Measurements from ENCODE around the gene DLGAP3.

Gene DLGAP3

GRCh38 chr1:34829250-34829649 lies 100.2 kb downstream of the DLGAP3 start:
- TF ChIP-seq CTCF (IDR thresholded peaks at IDR 0.05; ENCODE audit: unreplicated experiment in 3 of 3) = no peak
- Mint-ChIP-seq H3K27me3 (ENCODE audit: low read depth) (no peaks in the 10 kb centered on the region), H3K4me1 (no peaks in the 10 kb centered on the region), H3K4me3 (no peak overlapping the region), H3K9me3 (no peaks in the 10 kb centered on the region), H3K36me3 (ENCODE audit: low read depth) (no peaks in the 10 kb centered on the region), H3K27ac (no peak overlapping the region)

- Mint-ChIP-seq H3K9me3 (no peaks in the 10 kb centered on the region), H3K36me3 (ENCODE audit: low read depth) (no peaks in the 10 kb centered on the region), H3K4me3 (no peak overlapping the region), H3K27me3 (ENCODE audit: low read depth) (no peaks in the 10 kb centered on the region), H3K4me1 (no peaks in the 10 kb centered on the region), H3K27ac (no peak overlapping the region)
- TF ChIP-seq CTCF (IDR thresholded peaks at IDR 0.05; ENCODE audit: unreplicated experiment in 3 of 3) = no peak
Observed at GRCh38 chr1:34828611-34829010, 100.8 kb downstream of the DLGAP3 start.

GRCh38 chr1:34827341-34827941 lies 102.0 kb downstream of the DLGAP3 start:
- H3K36me3 Mint-ChIP-seq (ENCODE audit: low read depth) = no peaks in the 10 kb centered on the region
- H3K9me3 Mint-ChIP-seq = no peaks in the 10 kb centered on the region
- TF ChIP-seq CTCF (IDR thresholded peaks at IDR 0.05; ENCODE audit: unreplicated experiment in 3 of 3) = no peak
- H3K4me1 Mint-ChIP-seq = no peaks in the 10 kb centered on the region
- no peaks in the 10 kb centered on the region for H3K27me3 Mint-ChIP-seq (ENCODE audit: low read depth)
- H3K27ac Mint-ChIP-seq = no peak overlapping the region
- no peak overlapping the region for H3K4me3 Mint-ChIP-seq

DNA sequence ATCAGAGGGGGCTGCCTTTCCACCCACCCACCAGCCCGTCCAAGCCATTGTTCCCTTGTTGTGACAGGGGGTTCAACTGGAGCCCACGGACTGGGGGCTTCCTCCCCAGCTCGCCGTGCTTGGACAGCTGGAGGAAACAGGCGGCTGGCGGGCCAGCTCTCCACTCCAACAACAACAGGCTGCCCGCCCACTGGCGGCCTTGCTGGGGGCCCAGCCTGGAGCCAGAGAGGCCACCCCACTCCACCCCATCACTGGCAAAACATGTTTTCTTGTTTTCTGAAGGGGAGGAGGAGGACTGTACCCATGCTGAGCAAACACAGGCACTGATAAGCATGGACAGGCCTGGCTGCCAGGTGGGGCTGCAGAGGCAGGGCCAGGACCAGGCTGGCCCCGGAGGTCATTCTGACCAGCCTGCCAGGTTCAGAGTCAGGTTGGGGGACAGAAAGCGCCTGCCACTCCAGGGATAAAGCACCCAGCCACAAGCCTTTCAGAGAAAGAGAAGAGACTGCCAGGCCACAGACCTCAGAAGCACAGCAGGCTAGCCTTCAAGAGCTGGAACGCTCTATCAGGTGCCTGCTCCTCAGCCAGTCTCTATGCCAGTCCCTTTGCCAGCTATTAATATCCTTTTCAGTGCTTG lies 103.9 kb downstream of the DLGAP3 start:
- Mint-ChIP-seq H3K27me3 (ENCODE audit: low read depth) (no peaks in the 10 kb centered on the region), H3K36me3 (ENCODE audit: low read depth) (no peaks in the 10 kb centered on the region), H3K27ac (no peak overlapping the region), H3K9me3 (peaks cover 3% of the 10 kb centered on the region), H3K4me1 (no peaks in the 10 kb centered on the region), H3K4me3 (no peak overlapping the region)
- TF ChIP-seq CTCF (IDR thresholded peaks at IDR 0.05; ENCODE audit: unreplicated experiment in 3 of 3) = no peak

DNA sequence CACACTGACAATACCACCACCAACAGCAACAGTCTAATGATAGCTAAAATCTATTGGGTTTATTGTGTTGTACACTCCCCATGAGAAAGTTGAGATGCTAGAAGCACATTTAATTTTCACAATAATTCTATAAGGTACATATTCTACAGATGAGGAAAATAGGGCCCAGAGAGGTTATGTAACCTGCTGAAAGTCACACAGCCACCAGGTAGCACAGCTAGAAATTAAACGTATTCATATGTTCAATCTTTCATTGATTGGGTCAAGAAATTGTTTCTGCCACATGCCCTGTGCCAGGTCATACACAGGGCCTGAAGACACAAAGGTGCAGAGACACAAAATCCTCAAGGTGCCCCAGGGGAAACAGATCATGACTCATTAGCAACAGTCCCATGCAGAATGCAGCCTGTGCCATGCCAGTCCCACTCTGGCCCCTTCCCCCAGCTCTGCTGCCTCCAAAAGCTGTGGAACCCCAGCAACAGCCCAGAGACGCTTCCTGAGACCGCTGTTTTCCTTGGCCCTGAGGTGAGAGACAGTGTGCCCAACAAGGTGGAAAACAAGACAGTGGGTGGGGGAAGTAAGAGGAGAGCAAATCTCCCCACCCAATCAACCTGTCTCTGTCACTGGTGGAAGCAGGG lies 104.5 kb downstream of the DLGAP3 start:
- Mint-ChIP-seq H3K4me1 (no peaks in the 10 kb centered on the region), H3K4me3 (no peak overlapping the region)

More for the DNA sequence above, 104.5 kb downstream of the DLGAP3 start:
- Mint-ChIP-seq H3K27ac (no peak overlapping the region), H3K27me3 (ENCODE audit: low read depth) (no peaks in the 10 kb centered on the region), H3K36me3 (ENCODE audit: low read depth) (no peaks in the 10 kb centered on the region), H3K9me3 (peaks cover 3% of the 10 kb centered on the region)
- TF ChIP-seq CTCF (IDR thresholded peaks at IDR 0.05; ENCODE audit: unreplicated experiment in 3 of 3) = no peak

Measured in nephron (organoid).